Measurements from ENCODE around the gene GPR84.

Gene GPR84

GRCh38 chr12:54364413-54364812 is at the start of gene GPR84:
TSS of gene GPR84 (minus strand) at chr12:54364486. CDS start at chr12:54363851, 635 bp downstream.
- no peak for DNase-seq

- DNase-seq: no peak
Observed at GRCh38 chr12:54413284-54414190, 49.3 kb upstream of the GPR84 start.

- DNase-seq: no peak
Observed at GRCh38 chr12:54412786-54413185, 48.5 kb upstream of the GPR84 start.

- DNase-seq: no peak
Observed at GRCh38 chr12:54412348-54412747, 48.1 kb upstream of the GPR84 start.

GRCh38 chr12:54411391-54412241 is 47.3 kb upstream of the GPR84 start:
- DNase-seq: peak; percentile 100

GRCh38 chr12:54409267-54409666 is 45.0 kb upstream of the GPR84 start:
- DNase-seq: no peak

- DNase-seq: no peak
Observed at GRCh38 chr12:54407183-54407905, 43.1 kb upstream of the GPR84 start.

GRCh38 chr12:54405573-54405972 is 41.3 kb upstream of the GPR84 start:
- DNase-seq: no peak

GRCh38 chr12:54405106-54405505 is 40.8 kb upstream of the GPR84 start:
- no peak for DNase-seq

- DNase-seq: no peak
Observed at GRCh38 chr12:54404061-54405004, 40.0 kb upstream of the GPR84 start.

GRCh38 chr12:54401119-54401518 is 36.8 kb upstream of the GPR84 start:
- DNase-seq: no peak

GRCh38 chr12:54398995-54399793 is 34.9 kb upstream of the GPR84 start:
- DNase-seq: peak; percentile 100

- DNase-seq: no peak
Observed at GRCh38 chr12:54398218-54398617, 33.9 kb upstream of the GPR84 start.

- DNase-seq: no peak
Observed at GRCh38 chr12:54397157-54397556, 32.9 kb upstream of the GPR84 start.

GRCh38 chr12:54395545-54395944 is 31.3 kb upstream of the GPR84 start:
- DNase-seq: no peak

- no peak for DNase-seq
Observed at GRCh38 chr12:54394986-54395385, 30.7 kb upstream of the GPR84 start.

GRCh38 chr12:54394281-54394719 is 30.0 kb upstream of the GPR84 start:
- peak; percentile 100 for DNase-seq

- DNase-seq: no peak
Observed at GRCh38 chr12:54393743-54394142, 29.5 kb upstream of the GPR84 start.

GRCh38 chr12:54393207-54393609 is 28.9 kb upstream of the GPR84 start:
- DNase-seq: no peak

GRCh38 chr12:54392485-54393206 is 28.4 kb upstream of the GPR84 start:
- DNase-seq: no peak

Measured in T1000 (cell line).